ENCODE measurements around the gene SNRNP48. TPM values are rescaled to one million over a fixed set of nuclear protein-coding genes. Genes with fewer than 3 reads are reported as not detected.

Gene SNRNP48
- total RNA-seq, 2 experiments from 2014 or later, result 15.8 to 16.1 TPM

DNA sequence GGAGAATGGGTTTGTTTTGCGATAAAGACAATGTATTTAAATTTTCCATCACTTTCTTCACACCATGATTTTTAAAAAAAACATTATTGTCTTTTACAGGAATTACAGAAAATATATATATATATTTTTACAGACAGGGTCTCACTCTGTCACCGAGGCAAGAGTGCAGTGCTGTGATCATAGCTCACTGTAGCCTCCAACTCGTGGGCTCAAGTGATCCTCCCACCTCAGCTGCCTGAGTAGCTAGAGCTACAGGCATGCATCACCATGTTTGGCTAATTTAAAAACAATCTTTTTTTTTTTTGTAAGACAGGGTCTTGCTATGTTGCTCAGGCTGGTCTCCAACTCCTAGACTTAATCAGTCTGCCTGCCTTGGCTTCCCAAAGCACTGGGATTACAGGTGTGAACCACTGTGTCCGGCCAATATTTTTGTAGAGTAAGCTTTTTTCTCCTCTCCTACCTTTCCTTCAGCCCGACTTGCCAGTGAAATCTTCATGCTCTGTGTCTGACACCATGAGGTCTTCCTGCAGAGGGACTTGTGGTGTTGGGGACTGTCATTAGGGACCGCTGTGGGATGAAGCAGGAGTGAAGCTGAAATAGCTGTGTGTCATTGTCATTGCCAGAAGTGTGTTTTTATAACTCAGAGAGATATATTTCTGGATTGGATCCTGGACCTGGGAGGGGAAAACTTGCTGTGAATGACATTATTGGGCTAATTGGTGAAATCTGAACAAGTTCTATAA, 35.3 kb upstream of the SNRNP48 start:
- H3K4me1 Mint-ChIP-seq, result no peaks in the 10 kb centered on the region
- no peak for DNase-seq
- H3K9me3 Mint-ChIP-seq, result no peaks in the 10 kb centered on the region
- no peak overlapping the region for H3K4me3 Mint-ChIP-seq
- peaks cover 44% of the 10 kb centered on the region for H3K27me3 Mint-ChIP-seq
- no peaks in the 10 kb centered on the region for H3K36me3 Mint-ChIP-seq
- H3K27ac Mint-ChIP-seq, result no peak overlapping the region

DNA sequence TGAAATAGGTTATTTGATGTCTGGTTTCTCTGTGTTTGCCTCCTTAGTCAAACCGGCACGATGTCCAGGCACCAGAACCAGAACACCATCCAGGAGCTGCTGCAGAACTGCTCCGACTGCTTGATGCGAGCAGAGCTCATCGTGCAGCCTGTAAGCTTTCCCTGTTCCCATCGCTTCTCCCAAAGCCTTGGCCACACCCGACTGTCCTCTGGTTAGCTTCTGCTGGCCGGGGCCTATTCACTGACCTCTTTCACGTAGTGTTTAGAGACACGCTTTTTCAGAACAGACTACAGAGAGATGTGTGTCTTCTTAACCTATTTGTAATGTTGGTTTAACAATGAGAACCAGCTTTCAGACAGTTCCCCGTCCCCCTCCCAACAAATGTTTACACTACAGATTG, 34.3 kb upstream of the SNRNP48 start:
- no peak for DNase-seq
- H3K36me3 Mint-ChIP-seq, result no peaks in the 10 kb centered on the region
- H3K27me3 Mint-ChIP-seq, result peaks cover 43% of the 10 kb centered on the region
- no peak overlapping the region for H3K27ac Mint-ChIP-seq
- H3K4me1 Mint-ChIP-seq, result no peaks in the 10 kb centered on the region
- no peaks in the 10 kb centered on the region for H3K9me3 Mint-ChIP-seq
- no peak overlapping the region for H3K4me3 Mint-ChIP-seq

DNA sequence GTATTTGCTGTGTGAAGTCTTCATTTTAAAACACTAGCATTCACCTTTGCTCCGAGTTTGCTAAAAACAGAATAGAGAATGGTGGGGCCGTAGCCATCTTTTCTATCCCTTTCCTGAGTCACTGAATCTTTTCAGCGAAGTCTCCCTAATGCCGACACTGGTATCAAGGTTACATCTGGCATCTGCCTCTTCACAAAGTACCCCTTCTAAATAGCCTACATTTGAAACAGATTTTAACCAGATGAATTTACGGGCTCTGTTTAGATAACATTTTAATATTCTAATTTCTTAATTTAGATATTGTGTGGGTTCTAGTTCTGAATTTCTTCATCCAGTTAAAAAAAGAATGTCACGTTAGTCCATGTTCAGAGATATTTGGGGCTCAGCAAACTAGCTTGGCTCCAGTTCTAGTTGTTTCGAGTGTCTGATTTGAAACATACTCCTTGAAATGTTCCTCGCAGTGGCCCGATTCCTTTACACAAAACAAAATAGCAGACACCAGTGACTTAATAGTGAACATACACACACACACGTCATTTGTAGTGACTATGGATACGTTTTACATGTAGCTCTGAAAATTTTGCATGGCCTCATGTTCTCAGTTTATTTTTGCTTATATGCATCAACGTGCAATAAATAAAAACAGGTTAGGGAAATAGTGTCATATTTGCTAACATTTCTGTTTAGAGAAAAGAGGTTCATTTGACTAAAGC, 33.4 kb upstream of the SNRNP48 start:
- H3K9me3 Mint-ChIP-seq, result no peaks in the 10 kb centered on the region
- no peaks in the 10 kb centered on the region for H3K36me3 Mint-ChIP-seq
- H3K27ac Mint-ChIP-seq, result no peak overlapping the region
- no peak overlapping the region for H3K4me3 Mint-ChIP-seq
- no peak for DNase-seq
- no peaks in the 10 kb centered on the region for H3K4me1 Mint-ChIP-seq
- peaks cover 49% of the 10 kb centered on the region for H3K27me3 Mint-ChIP-seq

DNA sequence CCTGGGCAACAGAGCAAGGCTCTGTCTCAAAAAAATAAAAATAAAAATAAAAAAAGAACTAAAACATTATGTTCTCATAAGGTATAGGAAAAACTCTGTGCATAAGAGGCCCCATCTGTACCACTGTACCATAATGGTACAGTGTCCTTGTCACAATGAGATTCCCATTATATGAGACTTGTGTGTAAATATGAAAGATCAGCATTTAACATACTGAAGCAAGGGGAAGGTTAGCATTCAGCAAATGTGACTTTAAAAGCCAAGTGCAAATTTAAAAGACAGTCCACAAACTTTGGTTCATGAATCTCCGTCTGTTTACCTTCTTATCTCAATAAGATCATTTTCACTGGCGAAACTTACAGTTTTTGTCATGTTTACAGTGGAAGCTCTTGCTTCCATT, 32.3 kb upstream of the SNRNP48 start:
- H3K27me3 Mint-ChIP-seq, result peaks cover 44% of the 10 kb centered on the region
- DNase-seq, result no peak

DNA sequence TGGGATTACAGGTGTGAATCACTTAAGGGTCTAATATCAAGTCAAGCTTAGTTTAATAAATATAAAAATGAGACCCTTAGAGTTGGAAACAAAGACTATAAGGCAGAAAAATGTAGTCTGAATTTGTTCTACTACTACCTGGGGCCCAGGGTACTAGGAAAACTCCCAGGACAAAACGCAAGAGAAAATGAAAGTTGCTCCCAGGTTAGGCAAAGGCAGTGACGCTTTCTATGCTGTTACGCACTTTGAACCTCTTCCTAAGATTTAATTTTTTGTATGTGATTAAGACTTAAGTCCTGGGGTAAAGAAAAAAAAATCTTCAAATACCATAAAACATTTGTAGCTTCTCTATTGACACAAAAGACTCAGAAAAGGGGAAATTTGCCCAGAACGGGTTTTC, 31.2 kb upstream of the SNRNP48 start:
- Mint-ChIP-seq H3K9me3 (no peaks in the 10 kb centered on the region), H3K27me3 (peaks cover 45% of the 10 kb centered on the region), H3K4me1 (no peaks in the 10 kb centered on the region), H3K27ac (no peak overlapping the region), H3K4me3 (no peak overlapping the region), H3K36me3 (no peaks in the 10 kb centered on the region)
- DNase-seq, result no peak

More for the DNA sequence above, 32.3 kb upstream of the SNRNP48 start:
- Mint-ChIP-seq H3K27ac (no peak overlapping the region), H3K4me1 (no peaks in the 10 kb centered on the region), H3K4me3 (no peak overlapping the region), H3K36me3 (no peaks in the 10 kb centered on the region), H3K9me3 (no peaks in the 10 kb centered on the region)

DNA sequence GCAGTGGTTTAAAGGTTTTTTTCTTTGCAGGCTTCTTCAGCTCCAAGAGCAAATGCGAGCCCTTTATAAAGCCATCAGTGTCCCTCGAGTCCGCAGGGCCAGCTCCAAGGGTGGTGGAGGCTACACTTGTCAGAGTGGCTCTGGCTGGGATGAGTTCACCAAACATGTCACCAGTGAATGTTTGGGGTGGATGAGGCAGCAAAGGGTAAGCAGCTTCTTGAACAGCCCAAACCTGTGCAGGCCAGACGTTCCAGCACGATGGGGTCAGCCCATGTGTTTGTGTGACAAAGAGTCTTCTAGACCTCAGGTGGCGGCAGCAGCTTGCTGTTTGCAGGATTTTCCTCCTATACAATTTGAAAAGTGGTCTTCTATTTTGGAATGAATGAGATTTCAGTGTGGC, 30.8 kb upstream of the SNRNP48 start:
- DNase-seq, result no peak
- Mint-ChIP-seq H3K27ac (no peak overlapping the region), H3K27me3 (peaks cover 45% of the 10 kb centered on the region), H3K4me1 (no peaks in the 10 kb centered on the region), H3K9me3 (no peaks in the 10 kb centered on the region), H3K4me3 (no peak overlapping the region), H3K36me3 (no peaks in the 10 kb centered on the region)

DNA sequence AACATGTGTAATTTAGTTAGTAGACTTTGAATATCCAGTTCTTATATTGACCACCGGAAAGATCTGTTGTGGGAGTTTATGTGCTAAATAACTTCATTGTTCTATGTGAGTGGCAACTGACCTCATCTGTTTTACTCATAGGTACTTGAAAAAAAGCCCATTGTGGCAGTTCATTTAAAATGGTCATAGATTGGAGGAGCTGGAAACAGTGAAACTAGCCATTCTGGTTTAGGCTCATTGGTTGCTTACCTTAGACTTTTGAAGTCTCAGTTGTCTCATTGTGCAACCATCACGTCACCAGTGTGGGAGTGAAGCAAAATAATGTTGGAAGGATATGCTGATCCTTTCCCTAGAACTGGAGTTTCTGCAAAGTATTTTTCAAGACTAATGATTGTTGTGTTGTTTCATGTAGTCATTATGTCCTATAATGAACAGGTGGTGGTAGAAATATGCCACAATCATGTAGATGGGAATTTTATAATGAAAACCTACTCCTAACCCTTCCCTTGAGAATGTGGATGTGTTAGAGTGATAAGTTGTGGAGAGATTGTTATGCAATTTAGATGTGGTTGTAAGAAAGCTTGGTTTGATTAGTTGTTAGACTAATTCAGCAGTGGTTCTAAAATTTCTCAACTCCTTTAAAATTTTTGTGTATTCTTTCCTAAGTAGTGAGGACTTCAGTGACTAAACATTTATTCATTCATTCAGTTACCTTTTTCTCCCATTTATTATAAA, 30.2 kb upstream of the SNRNP48 start:
- Mint-ChIP-seq H3K4me3 (no peak overlapping the region), H3K27ac (no peak overlapping the region), H3K27me3 (peaks cover 43% of the 10 kb centered on the region), H3K4me1 (no peaks in the 10 kb centered on the region), H3K9me3 (no peaks in the 10 kb centered on the region), H3K36me3 (no peaks in the 10 kb centered on the region)
- no peak for DNase-seq

DNA sequence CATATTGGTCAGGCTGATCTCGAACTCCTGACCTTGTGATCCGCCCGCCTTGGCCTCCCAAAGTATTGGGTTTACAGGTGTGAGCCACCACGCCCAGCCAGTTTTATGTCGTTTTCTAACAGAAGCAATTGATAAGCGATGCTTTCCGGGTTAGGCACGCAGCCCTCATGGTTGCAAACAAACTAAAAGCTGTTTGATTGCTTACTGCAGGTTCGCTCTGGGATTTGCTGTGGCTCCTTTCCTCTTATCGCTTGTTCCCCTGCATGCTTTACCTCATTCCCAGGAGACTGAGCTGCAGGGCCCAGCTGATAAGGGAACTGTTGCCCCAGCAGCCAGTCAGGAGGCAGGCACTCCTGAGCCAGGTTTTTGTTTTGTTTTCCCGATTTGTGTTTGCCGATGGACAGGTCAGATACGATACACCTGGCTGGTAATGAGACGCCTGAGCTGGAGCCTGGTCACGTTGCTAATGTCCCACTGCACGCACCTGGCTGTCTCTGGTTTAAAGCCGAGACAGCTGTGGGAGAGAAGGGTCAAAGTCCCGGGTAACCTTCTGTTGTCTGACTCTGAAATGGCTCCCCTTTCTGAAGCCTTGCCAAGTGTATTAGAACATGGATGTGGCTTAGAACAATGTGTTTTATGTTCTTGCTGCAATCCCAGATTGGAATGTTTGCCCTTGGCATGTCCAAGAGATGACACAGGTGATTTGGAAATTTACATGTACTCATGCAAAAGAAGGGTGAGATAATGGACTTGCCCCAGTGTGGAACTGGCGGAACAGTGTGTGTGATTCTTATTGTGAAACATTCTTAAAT, 28.6 kb upstream of the SNRNP48 start:
- Mint-ChIP-seq H3K4me1 (no peaks in the 10 kb centered on the region), H3K36me3 (no peaks in the 10 kb centered on the region), H3K4me3 (no peak overlapping the region), H3K27me3 (peaks cover 34% of the 10 kb centered on the region), H3K9me3 (no peaks in the 10 kb centered on the region), H3K27ac (no peak overlapping the region)
- no peak for DNase-seq

DNA sequence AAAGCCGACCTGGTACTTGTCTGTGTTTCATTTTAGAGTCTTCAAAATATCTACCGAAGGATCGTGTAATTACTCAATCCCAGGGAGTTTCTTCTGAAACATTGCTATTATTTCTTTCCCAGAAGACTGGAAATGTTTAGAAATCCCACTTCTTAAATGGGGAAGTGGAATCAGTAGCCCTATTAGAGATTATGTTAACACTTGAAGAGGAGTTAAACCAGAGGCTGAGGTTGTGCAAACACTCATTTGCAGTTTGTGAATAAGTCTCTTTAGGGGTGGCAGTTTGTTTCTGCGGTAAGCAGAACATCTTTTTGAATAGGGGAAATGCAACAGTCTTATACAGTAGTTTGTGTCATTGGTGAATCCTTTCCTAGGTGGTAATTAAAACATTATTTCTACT, 27.2 kb upstream of the SNRNP48 start:
- no peaks in the 10 kb centered on the region for H3K36me3 Mint-ChIP-seq
- H3K4me3 Mint-ChIP-seq, result no peak overlapping the region
- H3K27ac Mint-ChIP-seq, result no peak overlapping the region
- H3K4me1 Mint-ChIP-seq, result no peaks in the 10 kb centered on the region
- no peak for DNase-seq
- no peaks in the 10 kb centered on the region for H3K9me3 Mint-ChIP-seq
- peaks cover 29% of the 10 kb centered on the region for H3K27me3 Mint-ChIP-seq

DNA sequence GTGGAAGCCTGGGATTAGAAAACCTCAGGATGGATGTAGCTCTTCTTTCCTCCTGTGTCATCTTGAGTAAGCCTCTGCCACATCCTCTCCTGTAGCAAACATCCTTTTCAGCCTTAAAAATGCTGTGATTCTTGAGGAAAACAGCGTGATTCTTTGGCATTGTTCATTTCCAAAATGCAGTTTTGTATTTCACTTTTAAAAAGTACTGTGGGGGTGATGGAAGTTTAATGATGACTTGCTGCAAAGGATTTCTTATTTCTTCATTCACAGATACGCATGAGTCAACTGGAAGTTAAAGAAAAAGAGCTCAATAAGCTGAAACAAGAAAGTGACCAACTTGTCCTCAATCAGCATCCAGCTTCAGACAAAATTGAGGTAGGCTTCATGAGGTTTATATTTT, 23.9 kb upstream of the SNRNP48 start:
- Mint-ChIP-seq H3K4me3 (no peak overlapping the region), H3K36me3 (no peaks in the 10 kb centered on the region), H3K4me1 (no peaks in the 10 kb centered on the region), H3K27me3 (peaks cover 35% of the 10 kb centered on the region), H3K27ac (no peak overlapping the region), H3K9me3 (no peaks in the 10 kb centered on the region)
- DNase-seq, result no peak

DNA sequence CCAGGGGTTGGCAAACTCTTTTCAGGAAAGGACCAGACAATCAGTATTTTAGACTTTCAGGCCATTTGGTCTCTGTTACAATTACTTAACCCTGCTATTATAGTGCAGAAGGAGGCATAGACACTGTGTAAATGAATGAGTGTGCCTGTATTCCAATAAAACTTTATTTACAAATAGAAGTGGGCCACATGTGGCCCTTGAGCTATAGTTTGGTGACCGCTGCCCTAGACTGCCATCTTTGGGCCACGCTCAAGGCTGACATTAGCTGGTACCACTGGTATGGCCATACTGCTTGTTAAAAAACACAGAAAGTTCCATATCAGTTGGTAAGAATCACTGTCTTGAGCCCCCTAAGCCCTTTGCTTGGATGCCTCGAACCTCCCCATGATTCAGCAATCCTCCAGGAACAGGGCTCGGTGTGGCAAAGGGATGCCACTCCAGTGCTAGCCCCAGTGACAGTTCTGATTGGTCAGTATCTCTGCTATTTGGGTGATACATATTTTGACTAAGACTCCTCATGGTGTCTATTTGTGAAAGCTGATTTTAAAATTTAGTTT, 23.3 kb upstream of the SNRNP48 start:
- no peak overlapping the region for H3K27ac Mint-ChIP-seq
- no peak overlapping the region for H3K4me3 Mint-ChIP-seq
- peaks cover 36% of the 10 kb centered on the region for H3K27me3 Mint-ChIP-seq
- no peak for DNase-seq
- no peaks in the 10 kb centered on the region for H3K9me3 Mint-ChIP-seq
- no peaks in the 10 kb centered on the region for H3K36me3 Mint-ChIP-seq
- no peaks in the 10 kb centered on the region for H3K4me1 Mint-ChIP-seq

DNA sequence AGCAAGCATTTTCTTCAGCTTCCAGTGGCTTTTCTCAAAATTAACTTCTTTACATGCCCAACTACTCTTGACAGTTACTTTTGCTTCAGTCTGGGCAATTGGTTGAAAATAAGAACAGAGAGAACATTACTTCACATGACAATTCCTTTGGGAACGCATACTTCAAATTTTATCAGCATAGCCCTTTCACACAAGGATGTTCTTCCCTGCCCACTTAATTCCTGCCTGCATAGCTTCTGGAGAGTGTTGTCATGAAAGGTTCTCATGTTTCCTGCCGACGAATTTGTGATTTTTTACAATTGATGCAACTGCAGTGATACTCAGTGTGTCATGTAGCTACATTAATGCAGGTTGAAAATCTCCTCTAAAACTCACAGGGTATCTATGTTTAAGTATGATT, 22.0 kb upstream of the SNRNP48 start:
- Mint-ChIP-seq H3K27ac (no peak overlapping the region), H3K27me3 (peaks cover 29% of the 10 kb centered on the region), H3K9me3 (no peaks in the 10 kb centered on the region), H3K4me3 (no peak overlapping the region), H3K4me1 (no peaks in the 10 kb centered on the region), H3K36me3 (no peaks in the 10 kb centered on the region)
- no peak for DNase-seq

DNA sequence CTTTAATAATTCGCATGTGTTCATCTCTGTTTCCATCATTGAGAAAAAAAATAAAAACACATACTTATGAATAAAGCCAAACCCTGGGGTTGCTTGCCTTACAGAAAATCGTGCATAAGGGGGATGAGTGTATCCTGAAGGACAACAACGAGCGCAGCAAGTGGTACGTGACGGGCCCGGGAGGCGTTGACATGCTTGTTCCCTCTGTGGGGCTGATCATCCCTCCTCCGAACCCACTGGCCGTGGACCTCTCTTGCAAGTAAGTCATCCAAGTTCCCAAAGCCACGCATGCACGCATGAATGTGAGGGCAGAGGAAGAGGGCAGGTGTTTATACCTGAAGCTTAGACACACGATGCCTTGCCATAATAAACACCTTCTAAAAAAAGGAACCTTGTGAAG, 20.9 kb upstream of the SNRNP48 start:
- Mint-ChIP-seq H3K36me3 (no peaks in the 10 kb centered on the region), H3K9me3 (no peaks in the 10 kb centered on the region), H3K4me3 (no peak overlapping the region), H3K27me3 (peaks cover 28% of the 10 kb centered on the region), H3K27ac (no peak overlapping the region), H3K4me1 (no peaks in the 10 kb centered on the region)
- no peak for DNase-seq

DNA sequence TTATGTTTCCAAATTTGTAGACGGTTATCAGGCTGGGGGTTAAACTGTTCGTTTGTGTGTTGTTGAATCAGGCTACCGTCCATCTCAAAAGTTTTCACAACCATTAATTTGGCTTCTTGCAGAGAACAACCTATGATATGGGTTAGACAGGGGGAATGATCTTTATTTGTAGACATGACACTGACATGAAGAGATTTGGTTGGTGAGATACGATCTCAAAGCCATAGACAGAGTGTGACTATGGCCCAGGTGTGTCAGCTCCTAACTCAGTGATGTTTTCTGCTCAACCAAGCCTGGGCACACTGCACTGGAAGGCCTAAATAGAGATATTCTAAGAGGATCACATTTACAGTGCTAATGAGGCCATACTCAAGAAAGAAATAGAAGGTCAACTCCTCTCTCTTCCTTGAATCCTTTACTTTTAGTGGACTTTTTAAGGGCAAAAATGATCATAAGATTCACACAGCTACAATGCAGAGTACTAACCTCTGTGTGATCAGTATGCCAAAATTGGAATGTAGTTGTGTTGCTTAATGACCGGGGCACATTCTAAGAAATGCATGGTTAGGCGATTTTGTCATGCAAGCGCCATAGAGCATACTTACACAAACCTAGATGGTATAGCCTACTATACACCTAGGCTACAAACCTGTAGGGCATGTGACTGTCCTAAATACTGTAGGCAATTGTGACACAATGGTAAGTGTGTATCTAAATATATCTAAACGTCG, 17.6 kb upstream of the SNRNP48 start:
- Mint-ChIP-seq H3K9me3 (no peaks in the 10 kb centered on the region), H3K27ac (no peak overlapping the region), H3K27me3 (peaks cover 28% of the 10 kb centered on the region), H3K4me3 (no peak overlapping the region), H3K36me3 (no peaks in the 10 kb centered on the region), H3K4me1 (no peaks in the 10 kb centered on the region)
- no peak for DNase-seq

Measured in activated naive CD8-positive, alpha-beta T cell treated with anti-CD3 and anti-CD28 coated beads for 36 hours (primary cell).